NCI-H2029 treated with DMSO at 0.1 percent for 48 hours (cell line): Measurements from ENCODE around the gene RAMP3.
"Not testable (repeated sequence)": the region's sequence is repeated elsewhere in the genome, so short reads cannot be mapped to it uniquely, and the experiment has no call there.

Experiments
- DNase-seq: peaks from one replicate; lab custom pipeline; 2025; lab: John Stamatoyannopoulos, UW

The RAMP3 gene

DNA sequence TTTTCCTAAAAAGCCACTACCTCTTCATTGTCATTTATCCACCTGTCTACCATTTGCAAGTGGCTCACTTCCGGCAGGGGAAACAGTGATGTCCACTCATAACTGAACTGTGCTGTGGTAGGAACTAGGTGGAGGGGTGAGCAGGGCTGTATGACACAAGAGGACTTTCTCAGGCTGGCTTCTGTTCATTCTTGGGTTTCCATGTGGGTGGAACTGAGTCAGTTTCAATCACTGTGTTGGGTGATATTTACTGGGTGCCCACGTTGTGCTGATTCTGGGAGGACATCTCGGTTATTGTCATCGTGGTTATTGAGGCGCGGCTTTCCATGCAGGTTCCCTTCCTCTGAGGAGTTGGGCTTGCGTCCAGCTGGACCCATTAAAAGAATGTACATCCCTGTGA lies 38.8 kb downstream of the RAMP3 start:
- no peak for DNase-seq

DNA sequence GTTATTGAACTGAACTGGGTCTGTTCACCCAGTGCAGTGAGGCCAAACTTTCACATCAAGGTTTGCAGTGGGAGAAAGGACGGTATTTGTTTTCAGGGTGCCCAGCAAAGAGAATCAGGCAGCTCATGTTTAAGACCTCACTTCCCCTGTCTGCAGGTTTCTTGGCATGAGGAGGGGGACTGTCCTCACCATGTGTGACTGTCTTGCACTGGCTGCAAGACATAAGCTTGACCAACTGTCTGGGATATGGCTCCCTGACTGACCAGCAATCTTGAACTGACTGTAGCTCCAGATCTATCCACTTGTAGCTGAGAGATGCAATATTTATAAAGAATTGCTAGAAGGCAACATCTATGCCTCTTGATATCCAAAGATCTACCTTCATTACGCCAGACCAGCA lies 39.9 kb downstream of the RAMP3 start:
- DNase-seq, result no peak

DNA sequence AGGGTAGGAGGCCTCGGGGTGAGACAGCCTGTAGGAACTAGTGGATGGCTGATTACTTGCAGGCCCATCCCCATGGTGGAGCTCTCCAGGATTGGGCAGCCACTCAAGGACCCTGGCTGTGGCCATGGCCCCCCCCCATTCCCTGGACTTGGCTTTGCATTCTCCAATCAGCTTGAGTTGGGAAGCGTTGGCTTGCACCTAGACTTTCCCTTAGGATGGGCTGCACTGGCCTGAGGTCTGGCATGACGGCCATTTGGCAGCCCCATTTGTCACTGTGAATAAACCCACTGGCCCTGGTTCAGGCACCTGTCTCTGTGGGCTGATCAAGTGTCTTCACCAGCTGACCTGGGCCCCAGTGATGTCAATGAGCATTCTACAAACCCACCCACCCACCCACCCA lies 41.4 kb downstream of the RAMP3 start:
- no peak for DNase-seq

DNA sequence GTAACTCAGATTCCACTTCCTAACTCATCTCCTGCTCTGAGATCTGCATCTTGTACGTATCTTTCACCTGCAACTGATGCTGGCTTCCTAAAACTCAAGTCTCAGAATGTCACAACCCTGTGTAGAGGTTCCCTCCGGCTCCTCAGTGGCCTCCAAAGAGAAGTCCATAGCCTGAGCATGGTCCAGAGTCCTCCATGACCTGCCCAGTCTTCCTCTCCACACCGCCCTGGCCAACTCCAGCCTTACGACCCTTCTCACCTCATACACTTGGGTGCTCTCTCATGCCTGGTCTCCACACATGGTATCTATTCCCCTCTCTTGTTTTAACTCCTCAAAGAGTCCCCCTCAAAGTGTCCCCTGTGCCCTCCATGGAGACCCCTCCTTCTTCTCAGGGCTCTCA lies 41.9 kb downstream of the RAMP3 start:
- no peak for DNase-seq

DNA sequence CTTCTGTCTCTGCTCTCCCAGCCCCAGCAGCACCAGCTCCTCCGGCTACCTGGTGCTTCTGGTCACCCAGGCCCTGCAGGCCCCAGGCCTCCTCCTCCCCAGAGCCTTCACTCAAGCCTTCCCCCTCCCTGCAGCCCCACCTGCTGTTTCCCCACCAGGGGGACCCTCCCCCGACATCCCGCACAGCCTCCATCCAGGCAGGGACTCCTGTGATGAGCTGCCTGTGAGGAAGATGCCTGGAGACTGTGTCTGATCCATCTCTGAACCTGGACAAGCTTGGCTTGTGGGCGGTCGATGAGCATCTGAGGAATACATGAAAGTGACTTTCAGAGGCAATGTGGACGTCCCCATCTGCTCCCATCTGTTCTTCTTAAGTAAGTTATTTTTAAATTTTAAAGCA lies 45.0 kb downstream of the RAMP3 start:
- no peak for DNase-seq

DNA sequence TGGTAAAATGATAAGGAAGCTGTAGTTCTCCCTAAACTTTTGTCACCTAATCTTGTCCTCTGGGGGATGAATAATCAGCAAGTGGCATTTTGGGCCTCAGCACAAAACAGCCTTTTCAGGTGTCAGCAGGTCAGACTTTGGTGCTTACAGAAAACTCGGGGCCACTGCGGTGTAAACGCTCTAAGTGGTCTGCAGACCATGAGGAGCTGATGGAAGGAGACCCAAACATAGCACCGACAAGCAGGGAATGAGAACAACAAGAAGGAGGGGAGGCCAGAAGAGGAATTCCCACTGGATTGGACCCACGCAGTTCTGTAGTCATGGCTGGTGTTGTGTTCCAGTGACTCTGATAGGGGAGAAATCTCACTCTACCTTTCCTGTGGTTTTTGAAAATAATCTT lies 45.4 kb downstream of the RAMP3 start:
- DNase-seq, result no peak

DNA sequence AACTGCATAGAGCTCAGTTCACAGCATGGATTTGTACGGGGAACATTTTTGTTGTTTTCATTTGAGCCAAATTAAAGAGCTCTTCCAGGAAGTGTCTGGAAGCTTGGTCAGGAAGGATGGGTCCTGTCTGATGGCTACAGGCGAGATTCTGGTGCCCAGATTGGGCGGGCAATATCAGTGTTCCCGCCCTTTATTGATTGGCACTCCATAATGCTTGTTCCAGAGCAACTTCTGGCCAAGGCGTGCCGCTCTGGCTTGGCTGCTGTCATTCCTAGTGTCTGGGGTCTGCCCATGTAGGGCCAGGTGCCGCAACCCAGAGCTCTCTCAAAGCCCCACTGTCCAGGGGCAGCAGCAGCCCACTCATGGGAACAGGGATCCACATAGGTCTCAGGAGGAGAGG lies 45.9 kb downstream of the RAMP3 start:
- DNase-seq, result no peak

DNA sequence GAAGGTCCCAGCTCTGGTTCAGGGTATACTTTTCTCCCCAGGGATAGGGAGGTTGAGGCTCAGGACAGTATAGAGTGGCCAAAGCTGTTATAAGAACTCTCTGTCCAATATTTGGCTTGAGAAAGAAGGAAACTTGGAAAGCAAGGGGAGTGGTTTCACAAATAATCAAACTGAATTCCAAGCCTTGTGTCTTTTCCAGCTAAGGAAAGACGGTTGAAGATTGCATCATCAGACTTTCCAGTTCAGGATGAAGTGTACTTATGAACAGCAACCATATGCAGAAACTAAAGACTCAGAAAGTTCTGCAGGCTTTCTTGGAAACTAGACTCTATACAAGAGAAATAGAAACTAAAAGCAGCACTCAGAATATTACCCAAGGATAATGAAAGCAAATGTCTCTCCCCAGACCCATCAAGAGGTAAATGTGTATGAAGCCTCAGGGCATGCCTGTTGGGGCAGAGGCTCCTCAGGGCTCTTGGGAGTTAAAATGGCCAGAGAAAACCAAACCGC lies 46.4 kb downstream of the RAMP3 start:
- no peak for DNase-seq

DNA sequence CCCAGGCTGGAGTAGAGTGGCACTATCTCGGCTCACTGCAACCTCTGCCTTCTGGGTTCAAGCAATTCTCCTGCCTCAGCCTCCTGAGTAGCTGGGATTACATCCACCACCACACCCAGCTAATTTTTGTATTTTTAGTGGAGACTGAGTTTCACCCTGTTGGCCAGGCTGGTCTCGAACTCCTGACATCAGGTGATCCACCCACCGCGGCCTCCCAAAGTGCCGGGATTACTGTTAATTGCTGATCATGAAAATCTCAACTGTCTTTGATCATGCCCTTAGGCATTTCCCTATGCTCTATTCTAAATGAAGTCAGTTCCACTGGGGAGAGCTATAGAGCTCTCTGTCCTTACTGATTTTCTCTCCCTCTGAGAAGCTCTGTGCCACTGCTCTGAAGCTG lies 48.7 kb downstream of the RAMP3 start:
- not testable (repeated sequence) for DNase-seq

DNA sequence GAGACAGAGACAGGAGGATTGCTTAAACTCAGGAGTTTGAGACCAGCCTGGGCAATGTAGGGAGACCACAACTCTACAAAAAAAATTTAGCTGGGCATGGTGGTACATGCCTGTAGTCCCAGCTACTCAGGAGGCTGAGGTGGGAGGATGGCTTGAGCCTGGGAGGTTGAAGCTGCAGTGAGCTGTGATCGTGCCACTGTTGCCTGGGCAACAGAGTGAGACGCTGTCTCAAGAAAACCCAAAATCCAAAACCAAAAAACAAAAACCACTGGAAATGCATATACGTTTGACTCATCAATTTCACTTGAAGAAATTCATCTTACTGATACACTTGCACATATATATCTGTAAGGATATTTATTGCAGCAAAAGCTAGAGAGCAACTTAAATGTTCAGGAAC lies 52.3 kb downstream of the RAMP3 start:
- DNase-seq, result not testable (repeated sequence)

DNA sequence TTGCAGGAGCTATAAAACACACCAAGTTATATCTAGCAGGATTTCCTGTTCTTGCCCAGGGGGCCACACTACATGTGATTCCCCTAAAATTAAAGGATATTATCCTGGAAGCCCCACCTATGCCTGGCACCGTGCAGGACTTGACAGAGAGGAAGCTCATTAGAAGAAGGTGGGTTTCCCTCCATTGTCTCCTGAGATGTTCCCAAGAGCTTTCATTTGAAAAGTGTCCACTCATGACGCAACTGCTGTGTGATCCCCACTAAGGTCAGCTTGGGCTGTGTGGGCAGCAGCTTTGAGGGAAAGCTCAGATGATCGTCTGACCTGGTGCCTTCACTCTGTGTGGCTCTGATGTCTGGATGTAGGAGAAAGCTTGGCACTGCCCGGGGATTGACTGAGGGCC lies 53.5 kb downstream of the RAMP3 start:
- no peak for DNase-seq

DNA sequence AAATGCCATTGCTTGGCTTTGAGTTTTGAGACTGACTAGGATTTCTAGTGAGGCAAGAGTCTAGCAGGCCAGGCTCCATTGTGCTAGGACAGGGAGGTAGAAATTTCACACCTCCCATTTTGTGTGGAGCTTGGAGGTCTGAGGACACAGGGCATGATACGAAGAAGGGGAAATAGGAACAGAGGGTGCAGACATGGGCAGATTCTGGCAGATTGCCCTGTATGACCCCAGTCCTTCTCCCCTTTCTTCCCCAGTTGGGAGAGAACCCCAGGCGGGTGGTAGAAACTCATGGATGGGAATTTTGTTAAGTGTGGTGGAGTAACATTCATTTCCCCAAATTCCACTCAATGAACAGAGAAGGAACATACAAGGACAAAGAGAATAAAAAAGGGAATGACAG lies 54.4 kb downstream of the RAMP3 start:
- no peak for DNase-seq

DNA sequence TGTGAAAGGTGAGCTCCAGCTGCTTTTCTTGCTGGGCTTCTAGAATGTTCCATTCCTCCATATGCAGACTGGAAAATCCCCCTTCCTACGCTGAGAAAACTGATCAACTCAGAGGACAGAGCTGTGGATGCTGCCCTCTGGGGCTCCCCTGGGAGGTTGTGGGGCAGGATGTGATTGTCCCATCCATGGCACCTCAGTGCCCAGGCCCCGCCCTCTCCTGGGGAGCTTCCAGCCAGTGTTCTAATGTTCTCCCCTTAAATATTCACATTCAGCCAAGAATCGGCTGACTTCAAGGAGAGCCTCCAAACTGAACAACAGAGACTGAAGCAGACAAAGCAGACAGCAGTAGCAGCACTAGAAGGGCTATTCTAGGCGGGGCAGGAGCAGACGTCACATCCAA lies 55.0 kb downstream of the RAMP3 start:
- no peak for DNase-seq

DNA sequence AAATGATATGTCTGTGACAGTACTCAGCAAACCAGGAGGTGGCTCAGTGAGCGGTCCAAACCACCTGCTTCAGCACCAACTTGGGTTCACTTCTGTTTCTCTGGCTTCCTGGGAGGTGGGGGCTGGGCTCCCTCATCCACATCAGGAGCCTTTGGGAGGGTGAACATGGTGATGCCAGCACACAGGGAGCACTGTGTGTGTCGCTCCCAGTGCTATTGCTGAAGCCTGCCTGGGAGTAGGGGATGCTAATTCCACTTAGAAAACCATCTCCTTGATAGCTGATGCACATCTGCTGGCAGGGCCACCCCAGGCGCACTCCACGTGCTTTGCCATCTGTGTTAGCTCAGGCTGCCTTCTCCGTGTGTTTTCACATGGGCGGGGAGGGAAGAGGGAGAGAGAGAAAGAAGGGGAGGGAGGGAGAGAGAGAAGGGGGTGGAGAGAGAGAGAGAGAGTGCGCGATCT lies 58.0 kb downstream of the RAMP3 start:
- DNase-seq, result no peak

DNA sequence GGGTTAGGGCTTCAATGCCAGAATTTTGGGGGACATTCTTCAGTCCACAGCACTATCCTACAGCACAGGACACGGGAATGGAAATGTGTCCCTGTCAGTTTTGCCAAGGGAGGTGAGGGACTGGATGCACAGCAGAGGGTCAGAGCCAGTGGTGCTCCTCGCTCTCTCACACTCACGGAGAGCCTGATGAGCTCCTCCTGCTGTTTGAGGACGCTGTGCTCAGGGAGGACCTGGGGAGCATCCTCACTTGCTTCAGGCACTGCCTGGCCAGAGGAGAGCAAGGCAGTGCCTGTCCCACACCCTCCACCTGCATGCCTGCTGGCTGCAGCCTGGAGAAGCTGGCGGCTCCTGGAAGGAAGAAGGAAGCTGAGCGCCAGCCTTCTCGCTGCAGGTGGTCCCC lies 58.6 kb downstream of the RAMP3 start:
- no peak for DNase-seq

DNA sequence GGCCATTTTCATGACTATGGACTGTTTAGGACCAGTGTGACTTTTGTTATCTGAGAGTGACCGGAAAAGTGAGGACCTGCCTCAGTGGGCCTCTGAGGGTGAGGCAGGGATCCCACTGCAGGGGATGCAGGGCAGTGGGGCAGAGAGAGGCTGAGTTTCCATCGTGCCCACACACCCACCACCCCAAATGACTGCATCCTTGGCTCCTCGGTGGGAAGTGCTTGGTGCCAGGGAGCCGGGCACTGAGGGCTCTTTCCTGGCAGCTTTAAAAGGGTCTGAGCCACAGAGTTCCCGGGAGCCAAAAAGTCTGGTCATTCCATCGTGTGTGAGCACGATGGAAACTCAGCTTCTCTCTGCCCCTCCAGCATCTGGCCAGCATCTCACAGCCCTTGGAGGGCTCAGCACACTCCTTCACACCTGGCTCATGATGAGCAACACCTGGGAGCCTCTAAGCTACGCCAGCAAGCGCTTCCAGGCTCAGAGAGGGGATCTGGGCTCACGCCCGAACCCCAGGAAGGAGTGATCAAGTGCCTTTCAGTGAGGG lies 59.1 kb downstream of the RAMP3 start:
- no peak for DNase-seq

DNA sequence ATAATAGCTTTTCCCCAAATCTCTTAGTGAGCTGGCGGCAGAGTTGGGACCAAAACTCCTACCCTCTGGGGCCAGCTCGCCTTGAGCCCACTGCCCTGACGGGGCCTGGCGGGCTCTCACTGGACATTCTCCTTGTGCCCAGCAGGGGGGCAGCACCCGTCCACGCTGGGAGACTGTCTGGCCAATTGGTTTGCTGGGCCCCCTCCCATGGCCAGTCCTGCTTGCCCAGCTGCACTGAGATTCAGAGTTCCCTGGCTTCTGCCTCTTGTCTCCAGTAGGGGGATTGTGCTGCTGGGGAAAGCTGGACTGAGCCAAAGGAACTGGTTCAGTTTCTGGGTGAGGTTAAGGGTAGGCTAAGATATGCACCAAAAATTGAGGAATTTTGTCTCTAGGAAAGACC lies 59.8 kb downstream of the RAMP3 start:
- no peak for DNase-seq

DNA sequence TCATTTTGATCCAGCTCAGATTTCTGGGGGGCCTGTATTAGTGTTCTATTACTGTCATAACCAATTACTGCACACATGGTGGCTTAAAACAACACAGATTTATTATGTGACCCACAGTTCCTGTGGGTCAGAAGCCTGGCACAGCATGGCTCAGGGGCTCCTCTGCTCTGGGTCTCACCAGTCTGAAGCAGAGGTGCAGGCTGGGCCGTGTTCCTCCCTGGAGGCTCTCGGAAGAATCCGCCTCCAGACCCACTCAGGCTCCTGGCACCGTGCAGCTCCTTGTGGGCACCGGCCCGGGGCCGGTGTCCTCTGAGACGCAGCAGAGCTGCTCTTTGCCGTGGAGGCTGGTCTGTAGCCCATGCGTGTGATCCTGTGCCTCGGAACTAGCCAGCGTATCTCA lies 61.5 kb downstream of the RAMP3 start:
- no peak for DNase-seq

DNA sequence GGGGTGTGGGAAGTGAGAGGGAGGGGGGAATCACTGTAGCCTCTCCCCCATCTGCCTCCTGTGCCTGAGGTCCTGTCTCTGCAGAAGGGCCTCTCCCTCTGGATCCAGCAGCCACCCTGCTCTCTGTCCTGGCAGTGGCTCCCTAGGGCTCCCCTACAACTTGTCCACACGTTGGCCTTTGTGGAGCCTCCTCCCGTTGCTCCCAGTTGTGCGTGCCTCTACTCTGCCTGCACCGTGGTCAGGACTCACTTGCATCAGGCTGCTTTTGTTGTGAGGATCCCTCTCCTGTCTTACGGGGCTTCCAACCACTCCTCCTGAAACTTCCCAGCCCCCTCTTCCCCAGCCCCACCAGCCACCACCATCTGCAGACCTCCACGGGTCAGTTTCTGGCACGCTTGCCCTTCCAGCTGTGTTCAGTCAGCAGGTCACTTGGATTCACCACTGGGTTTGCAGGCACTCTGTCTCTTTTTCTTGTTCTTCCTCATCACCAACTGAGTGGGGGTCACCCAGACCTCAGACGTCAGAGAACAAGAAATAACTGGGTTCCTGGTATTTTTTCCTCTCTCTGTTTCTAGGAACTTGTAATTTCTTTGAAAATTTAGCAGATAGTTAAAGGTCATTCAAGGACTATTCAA lies 62.3 kb downstream of the RAMP3 start:
- no peak for DNase-seq

DNA sequence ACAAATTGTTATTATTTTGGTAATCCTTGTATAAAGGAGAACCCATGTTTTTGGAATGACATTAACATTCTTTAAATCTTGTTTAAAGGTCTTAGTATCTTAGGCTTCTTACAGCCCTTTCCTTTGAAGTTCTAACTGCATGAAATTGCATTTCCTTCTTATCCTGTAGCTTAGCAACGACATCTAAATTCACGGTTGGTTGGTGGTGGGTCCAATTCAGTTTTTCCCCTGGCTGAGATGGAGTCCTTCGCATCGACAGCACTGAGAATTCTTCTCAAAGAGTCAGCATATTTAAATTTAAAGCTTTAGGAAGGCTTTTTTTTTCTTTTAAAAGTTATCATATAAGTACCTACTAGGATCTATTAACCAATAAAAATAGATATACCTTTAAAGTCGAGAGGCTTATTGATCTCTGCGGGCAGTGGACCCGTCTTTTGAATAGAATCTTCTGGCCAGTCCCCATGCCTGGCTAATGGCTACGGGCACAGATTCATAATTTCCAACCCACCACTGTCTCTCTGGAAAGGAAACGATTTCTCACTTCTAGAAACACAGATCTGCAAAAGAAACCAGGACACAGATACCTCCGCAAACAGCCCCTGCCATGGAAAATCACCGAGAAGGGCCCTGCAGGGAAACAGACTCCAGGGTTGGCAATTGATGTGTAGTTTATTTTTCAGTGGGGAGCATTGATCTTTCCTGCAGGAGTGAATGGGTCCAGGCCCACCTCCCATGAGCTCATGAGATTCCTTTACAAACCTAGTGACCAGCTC lies 63.4 kb downstream of the RAMP3 start:
- DNase-seq, result no peak

DNA sequence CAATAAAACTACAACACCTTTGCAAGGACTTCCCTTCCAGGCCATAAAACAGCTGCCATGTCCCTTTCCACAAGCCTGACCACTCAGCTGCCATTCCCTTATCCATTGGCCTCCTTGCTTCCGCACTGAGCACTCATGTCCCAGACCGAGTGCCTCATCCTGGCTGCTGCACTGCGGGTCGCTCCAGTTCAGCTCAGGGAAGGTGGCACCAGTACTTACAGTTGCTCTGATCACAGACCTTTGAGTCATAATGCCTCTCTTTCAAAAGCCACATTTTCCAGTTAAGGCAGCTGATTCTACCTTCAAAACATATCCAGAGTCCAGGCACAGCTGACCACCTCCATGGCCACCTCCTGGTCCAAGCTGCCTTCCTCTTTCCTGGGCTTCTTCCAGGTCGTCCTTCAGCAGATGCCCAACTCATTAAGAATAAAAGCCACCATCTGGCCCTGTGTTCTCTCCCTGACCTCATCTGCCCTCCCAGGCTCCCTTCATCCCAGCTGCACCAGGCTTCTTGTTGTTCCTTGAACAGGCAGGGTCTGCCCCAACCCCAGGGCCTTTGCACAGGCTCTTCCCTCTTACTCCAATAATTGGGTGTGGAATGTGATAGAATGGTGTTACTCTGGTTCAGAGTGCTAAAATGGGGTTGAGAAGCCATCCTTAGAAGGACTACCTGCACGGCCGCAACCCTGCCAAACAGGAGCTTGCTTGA lies 64.5 kb downstream of the RAMP3 start:
- DNase-seq, result no peak

DNA sequence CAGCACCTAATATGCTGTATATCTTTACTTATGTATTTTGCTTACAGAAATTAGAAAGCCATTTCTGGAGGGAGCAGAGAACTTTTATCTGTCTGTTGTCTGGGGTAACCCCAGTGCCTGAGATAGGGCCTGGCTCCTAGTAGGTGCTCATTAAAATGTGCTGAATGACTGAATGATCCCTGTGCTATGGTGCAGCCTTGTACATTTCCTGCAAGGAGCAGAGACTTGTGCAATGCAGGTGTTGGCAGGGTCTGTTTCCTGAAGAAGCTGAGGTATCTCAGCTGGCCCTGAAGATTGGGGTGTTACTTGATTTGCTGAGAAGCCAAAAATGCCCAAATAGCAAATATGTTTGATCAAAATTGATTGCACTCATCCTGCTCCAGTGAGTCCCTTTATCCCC lies 65.5 kb downstream of the RAMP3 start:
- DNase-seq, result no peak
